ENCODE data around the gene URB1.
"Not testable (repeated sequence)": the region's sequence is repeated elsewhere in the genome, so short reads cannot be mapped to it uniquely, and the experiment has no call there.

Gene URB1

DNA sequence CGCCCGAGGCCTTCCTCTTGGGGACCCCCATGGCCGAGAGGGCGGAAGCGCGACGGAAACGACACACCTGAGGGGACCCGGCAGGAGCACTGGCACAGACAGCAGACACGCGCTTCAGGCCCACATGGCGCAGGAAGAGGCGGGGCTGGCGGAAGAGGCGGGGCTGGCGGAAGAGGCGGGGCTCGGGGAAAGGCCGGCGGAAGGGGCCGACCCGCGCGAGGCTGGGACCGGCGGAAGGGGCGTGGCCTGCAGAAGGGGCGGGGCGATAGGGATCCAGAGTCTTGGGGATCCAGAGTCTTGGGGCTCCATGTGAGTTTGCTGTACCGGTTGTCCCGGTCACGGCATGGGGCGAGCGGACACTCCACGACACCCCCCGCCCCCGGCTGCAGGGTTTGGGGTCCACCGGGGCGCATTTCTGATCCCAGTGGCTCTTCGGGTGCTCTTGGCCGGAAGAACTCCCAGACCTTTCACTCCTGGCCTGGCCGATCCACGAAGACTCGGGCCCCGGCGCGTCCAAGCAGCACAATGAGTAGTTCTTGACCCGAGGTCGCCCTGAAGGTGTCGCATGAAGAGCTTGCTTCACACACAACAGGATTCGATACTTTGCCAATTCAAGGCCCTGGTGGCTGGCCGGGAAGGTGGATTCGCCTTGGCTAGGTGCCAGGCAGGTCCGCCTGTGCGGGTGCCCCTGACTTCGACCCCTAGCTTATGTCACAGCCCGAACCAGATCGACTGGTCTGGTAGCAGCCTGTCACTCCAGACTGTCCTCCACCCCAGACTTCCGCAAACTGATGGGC, at the start of gene URB1:
Gene URB1 (minus strand): TSS at position 133 of the 797 bp plus-strand sequence. CDS start 102 bp downstream, at position 31.
- DNase-seq = peak; percentile 52

- DNase-seq = no peak
Measured at GRCh38 chr21:32437729-32438128, 44.9 kb upstream of the URB1 start.

- not testable (repeated sequence) for DNase-seq
Measured at GRCh38 chr21:32432982-32433660, 40.3 kb upstream of the URB1 start.

- DNase-seq = no peak
Measured at GRCh38 chr21:32427958-32428623, 35.3 kb upstream of the URB1 start.

DNA sequence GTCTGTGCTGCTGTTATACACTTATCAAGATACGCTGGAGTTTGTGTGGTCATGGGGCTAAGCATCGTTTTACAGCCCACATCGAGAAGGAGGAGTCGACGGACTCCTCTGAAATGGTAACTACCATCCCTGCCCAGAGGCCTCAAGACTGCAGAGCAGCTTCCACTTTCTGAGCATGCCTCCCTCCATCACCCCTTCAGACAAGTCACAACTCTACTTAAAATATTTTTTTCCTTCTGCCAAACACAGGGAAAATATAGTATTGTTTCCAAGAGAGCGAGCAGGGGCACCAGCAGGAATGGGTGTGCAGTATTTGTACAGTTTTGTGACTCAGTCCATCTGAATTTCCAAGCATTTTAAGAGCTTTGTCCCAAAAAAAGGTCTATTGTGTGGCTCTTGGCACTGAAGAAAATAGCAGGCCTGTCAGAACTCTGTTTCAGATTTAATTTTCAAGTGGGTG, 33.8 kb upstream of the URB1 start:
- no peak for DNase-seq

DNA sequence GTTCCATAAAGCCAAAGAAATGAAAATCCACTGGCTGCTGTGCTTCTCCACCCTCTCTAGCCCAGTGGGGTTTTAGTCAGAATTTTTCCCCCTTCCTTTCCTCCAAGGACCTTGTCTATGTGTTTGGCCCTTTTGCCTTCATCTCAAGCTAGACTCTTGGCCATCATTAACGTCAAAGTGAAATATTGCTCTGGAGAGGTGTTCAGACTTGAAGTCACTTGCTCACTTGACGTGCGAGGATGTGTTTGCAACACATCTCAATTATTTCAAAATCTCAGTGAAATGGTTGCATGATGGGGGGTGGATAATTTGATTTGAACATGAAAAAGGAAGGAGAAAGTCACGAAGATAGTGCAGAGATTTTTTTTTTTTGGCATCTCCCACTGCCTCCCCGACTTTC, 33.3 kb upstream of the URB1 start:
- DNase-seq = no peak

DNA sequence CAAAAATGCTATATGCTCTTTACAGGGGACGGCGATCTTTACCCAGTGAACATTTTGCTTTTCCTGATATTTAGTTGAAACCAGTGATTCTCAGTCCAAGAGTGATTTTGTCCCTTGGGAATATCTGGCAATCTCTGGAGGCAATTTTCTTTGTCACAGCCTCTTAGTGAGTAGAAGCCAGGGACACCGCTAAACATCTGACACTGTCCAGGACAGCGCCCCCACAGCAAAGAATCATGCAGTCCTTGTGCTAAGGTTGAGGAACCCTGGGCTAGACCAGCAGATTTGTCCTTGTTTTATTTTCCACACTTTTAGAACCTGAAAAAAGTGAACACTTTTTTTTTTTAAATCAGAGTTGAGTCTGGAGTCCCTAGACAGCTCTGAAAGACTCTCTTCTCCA, 32.8 kb upstream of the URB1 start:
- DNase-seq = no peak

- no peak for DNase-seq
Measured at GRCh38 chr21:32424674-32425073, 31.9 kb upstream of the URB1 start.

GRCh38 chr21:32424191-32424535, 31.4 kb upstream of the URB1 start:
- DNase-seq = no peak

- no peak for DNase-seq
Measured at GRCh38 chr21:32423320-32424190, 30.7 kb upstream of the URB1 start.

- DNase-seq = no peak
Measured at GRCh38 chr21:32422064-32422463, 29.3 kb upstream of the URB1 start.

GRCh38 chr21:32418146-32418545, 25.3 kb upstream of the URB1 start:
- DNase-seq = no peak

DNA sequence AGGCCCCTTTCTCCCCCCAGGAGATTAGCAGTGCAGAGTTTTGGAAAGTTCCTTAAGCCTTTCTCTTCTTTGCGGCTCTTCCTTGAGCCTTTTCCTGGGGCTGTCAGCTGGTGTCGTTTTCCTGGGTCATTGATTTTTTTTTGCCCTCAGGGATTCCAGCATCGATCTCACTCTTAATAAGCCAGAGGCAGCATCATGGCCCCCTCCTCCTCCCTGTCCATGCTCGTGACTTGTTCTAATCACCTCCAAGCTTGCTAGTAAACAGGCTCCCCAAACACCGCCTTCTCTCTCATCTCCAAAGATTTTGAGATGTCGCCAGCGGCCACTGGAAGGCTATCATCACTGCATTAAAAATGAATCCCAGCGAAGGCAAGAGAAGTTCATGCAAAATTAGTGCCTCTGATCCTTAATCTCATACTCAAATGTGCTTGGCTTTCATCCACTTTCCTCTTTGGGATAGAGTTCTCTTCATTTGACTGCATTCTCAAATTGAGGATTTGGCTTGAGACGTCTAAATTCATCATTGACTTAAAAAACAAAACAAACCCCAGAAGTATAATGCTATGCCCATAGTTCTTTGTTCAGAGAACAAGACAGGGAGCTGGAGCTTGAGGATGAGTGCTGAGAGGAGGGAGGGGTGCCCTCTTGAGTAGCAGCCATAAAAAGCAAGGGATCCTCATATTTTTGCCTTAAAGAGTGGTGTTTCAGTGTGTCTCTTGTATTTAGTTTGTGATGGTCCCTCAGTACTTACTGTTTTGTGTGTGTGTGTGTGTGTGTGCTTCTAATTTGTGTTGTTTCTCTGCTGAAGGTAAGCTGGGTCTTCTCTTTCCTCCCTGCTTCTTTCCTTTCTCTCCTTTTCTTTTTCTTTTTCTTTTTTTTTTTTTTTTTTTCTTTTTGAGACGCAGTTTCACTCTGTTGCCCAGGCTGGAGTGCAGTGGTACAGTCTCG, 22.9 kb upstream of the URB1 start:
- no peak for DNase-seq

DNA sequence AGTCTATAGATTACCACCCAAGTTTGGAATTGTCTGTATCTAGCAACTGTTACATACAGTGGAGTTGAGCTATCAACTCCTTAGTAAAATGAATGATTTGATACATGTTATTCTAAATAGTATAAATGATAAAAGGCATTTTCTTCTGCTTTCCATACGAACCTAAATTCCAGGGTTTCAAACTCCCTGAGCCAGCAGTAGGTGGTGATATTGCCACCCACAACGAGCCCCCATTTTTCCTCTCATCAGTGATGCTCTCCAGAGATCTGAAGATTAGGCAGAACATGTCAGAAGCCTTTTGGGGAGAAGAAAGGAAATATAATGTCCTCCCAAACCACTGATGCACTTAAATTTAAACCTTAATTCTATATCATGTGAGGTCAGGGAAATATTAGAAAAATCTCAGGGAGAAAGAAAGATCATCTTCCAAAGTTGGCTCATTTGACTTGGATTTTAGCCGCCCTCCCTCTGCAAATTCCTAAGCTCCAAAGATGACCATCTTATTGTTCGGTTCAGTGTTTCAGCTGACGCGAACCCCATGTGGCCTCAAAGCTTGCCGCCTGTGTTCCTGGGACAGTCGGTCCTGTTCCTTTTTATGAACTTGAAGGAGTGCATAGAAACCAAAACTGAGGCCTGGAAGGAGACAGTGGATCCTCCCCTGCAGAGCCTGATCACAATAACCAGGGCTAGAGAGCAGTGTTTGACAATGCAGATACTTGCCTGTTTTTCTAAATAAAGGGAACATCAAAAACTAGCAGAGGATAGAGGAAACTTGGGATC, 22.0 kb upstream of the URB1 start:
- no peak for DNase-seq

- peak; percentile 39 for DNase-seq
Measured at GRCh38 chr21:32413697-32414578, 21.1 kb upstream of the URB1 start.

DNA sequence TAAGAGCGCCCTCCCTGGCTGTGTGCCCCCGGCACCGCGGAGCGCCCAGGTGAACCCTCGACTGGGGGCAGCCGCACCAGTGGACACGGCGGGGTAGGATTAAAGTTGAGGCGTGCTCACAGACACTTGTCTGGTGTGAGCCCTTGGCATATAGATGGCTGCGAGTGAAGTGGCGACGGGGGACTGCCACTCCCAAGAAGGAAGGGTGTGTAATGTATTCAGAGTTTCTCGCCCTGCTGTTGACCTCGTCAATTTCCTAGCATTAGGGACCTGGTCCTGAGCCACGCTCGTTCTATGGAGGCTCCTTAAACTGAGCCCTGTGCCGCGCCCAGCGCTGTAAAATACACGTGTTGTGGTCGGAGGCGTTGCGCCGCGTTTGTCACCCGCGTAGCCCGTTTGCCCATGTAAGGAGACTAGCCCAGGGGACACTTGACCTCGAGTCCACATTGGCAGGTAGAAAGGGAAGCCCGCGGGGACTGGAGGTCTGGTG, 20.2 kb upstream of the URB1 start:
- DNase-seq = peak; percentile 29

DNA sequence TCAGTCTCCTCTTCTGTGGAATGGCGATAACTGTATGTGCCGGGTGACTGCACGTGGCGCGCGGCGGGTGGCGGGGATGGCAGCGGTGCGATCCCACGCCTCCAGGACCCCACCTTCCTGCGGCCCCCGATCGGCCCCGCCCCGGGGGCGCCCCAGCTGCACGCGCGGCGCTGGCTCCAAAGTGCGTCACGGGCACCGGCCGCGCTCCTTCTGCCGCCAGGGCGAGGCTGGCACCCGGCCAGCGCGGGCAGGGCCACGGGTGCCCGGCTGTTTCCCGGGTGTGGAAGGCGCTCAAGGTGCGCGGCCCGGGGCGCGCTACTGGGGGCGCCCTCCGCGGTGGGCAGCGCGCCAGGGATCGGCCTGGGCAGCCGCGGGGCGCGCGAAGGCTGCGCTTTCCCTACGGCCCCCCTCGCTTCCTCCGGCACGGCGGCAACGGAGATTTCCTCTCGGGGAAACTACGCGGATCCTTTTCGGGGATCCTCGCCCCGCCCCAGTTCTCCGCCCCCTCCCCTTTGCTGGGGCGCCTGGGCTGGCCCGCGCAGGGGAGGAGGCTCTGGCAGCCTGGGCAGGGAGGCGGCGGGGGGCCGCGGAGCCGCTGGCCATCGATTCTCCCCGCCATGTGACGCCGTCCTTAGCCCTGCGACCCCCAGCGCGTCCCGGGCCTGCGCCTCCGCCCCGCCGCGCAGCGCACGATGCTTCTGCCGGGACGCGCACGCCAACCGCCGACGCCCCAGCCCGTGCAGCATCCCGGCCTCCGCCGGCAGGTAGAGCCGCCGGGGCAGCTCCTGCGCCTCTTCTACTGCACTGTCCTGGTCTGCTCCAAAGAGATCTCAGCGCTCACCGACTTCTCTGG, 19.6 kb upstream of the URB1 start, which contains the start of gene EVA1C:
Gene EVA1C (plus strand): TSS at position 545 of the 853 bp plus-strand sequence. CDS start 148 bp downstream, at position 693.
- DNase-seq = no peak
